Measurements from ENCODE around the gene CEP72.
"Not testable (repeated sequence)": the region's sequence is repeated elsewhere in the genome, so short reads cannot be mapped to it uniquely, and the experiment has no call there.

CEP72 gene

DNA sequence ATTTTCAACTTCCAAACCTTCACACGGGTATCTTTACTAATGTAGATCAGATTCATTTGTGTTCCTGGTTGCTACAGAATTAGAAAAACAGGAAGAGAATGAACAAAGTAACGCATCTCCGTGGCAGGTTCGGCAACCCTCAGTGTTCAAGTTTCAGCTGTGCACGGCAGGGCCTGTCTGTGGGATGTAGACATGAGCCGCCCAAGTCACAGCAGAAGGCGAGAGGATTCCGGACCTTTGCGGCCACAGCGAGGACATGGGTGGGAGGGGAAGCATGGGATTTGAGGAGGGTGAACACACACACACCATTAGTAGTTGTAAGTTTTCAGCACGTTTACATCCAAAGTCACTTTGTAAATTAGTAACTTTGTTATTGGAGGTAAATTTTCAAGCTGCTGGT is 31.7 kb upstream of the CEP72 start:
- DNase-seq = no peak

DNA sequence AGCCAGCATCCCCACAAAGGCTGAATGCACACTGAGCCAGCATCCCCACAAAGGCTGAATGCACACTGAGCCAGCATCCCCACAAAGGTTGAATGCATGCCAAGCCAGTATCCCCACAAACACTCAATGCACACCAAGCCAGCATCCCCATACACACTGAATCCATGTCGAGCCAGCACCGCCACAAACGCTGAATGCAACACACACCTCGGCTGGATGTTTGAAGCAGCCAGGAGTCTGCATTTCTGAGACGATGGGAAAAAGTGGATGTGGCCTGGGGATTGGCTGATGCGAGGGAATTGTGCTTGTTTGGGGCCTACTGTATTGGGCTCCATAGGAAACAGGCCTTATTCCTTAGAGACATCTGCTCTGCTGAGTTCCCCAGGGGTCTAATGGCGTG is 30.9 kb upstream of the CEP72 start:
- no peak for DNase-seq

DNA sequence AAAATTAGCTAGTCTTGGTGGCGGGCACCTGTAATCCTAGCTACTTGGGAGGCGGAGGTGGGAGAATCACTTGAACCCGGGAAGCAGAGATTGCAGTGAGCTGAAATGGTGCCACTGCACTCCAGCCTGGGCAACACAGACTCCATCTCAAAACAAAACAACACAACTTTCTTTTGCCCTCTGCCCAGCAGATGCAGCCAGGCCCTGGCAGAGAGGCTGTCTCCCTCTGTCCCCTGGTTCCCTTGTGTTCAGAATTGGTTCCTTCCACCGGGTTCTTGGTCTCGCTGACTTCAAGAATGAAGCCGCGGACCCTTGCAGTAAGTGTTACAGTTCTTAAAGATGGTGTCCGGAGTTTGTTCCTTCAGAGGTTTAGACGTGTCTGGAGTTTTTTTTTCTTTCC is 30.2 kb upstream of the CEP72 start:
- no peak for DNase-seq

DNA sequence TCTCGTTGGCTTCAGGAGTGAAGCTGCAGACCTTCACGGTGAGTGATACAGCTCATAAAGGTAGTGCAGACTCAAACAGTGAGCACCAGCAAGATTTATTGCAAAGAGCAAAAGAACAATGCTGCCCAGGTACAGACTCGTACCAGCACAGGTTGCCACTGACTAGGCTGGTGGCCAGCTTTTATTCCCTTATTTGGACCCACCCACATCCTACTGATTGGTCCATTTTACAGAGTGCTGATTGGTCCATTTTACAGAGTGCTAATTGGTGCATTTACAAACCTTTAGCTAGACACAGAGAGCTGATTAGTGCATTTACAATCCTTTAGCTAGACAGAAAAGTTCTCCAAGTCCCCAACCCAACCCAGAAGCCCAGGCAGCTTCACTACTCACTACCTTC is 29.7 kb upstream of the CEP72 start:
- DNase-seq = not testable (repeated sequence)

DNA sequence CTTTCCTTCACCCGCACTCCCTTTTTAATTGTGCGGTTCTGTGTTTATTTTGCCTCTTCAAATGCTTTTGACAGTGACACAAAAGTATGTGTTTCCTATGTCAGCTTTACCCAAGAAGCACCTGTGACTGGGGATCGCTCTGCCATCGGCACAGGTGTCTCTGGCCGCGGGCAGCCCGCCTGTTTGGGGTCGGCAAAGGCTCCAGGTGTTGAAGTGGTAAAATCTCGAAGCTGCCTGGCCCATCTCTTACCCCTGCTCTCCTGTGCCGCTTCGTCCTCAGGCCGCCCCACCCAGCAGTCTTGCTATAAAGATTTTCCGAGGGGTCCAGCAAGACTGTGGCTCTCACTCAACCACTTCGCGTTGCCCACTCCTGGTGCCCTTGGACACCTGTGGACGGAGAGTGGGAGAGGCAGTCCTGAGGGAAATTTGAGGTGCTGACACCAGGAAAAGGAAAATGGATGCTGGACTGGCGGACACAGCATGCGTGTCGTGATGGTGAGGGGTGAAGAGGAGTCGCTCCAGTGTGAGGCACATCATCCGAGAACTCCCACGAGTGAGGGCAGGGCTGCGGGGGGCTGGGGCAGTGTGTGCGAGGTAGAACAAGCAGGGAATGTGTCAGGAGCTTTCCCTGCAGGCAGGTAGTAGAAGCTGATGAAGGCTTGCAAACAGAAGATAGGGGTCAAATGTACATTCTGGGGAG is 29.1 kb upstream of the CEP72 start:
- no peak for DNase-seq

DNA sequence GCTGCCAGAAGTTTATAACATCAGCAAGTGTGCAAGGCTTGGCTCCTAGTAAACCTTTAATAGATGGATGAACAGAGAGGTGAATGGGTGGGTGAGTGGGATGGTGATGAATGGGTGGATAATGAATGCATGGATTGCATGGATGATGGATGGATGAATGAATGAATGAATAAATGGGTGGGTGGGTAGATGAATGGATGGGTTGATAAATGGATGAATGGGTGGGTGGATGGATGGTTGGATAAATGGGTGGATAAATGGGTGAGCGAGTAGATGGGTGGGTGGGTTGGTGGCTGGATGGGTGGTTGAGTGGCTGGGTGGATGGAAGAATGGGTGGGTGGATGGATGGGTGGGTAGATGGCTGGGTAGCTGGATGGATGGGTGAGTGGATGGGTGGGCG is 28.5 kb upstream of the CEP72 start:
- DNase-seq = no peak

DNA sequence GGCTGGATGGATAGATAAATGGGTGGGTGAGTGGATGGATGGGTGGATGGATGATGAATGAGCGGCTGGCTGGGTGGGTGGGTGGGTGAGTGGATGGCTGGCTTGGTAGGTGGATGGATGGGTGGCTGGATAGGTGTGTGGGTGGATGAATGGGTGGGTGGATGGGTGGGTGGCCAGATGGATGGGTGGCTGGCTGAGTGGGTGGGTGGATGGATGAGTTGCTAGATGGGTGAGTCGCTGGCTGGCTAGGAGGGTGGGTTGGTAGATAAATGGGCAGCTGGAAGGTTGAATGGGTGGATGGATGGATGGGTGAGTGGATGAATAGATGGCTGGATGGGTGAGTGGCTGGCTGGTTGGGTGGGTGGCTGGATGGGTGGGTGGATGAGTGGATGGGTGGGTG is 27.9 kb upstream of the CEP72 start:
- DNase-seq = no peak

DNA sequence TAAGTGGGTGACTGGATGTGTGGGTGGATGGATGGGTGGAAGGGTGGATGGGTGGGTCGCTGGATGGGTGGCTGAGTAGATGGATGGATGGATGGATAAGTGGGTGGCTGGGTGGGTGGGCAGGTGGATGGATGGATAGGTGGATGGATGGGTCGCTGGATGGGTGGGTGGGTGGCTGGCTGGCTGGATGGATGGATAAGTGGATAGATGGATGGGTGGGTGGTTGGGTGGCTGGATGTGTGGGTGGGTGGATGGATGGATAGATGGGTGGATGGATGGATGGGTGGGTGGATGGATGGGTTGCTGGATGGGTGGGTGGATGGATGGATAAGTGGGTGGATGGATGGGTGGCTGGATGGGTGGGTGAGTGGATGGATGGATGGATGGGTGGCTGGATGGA is 27.3 kb upstream of the CEP72 start:
- no peak for DNase-seq

DNA sequence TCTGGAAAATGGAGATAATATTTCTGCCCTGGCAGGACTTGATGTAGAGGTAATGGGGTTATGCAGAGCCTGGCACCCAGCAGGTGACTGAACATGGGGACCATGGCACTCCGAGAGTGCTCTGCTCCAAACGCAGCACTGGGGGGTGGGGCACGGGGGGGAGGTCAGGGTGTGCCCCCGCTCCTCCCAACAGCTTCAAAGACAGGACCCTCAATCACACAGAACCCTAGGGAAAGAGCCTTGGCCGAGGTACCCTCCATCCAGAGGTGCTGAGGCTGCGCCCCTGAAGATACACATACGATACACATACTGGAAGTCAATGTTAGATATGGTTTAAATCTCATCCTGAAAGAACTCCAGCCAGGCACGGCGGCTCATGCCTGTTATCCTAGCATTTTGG is 26.6 kb upstream of the CEP72 start:
- DNase-seq = no peak

DNA sequence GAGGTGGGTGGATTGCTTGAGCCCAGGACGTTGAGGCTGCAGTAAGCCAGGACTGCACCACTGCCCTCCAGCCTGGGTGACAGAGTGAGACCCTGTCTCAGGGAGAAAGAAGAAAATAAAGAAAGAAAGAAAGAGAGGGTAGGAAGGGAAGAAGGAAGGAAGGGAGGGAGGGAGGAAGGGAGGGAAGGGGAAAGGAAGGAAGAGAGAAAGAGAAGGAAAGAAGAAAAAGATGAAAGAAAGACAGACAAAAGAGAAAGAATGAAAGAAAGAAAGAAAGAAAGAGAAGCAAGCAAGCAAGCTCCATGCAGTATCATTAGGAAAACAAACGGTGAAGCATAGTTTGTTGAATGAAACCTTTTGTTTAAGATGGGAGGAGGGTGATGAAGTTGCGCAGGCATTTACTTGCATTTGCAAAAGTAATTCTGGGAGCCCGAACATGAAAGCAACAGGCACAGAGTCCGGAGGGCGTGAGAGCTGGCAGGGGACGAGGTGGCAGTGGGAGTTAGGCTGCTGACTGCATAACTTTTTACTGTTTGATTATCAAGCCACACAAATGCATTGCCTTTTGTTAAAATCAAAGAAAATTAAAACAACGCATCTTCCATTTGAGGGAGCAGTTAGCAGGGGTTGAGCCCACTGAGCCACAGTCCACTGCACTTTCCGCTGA is 26.0 kb upstream of the CEP72 start:
- DNase-seq = no peak

DNA sequence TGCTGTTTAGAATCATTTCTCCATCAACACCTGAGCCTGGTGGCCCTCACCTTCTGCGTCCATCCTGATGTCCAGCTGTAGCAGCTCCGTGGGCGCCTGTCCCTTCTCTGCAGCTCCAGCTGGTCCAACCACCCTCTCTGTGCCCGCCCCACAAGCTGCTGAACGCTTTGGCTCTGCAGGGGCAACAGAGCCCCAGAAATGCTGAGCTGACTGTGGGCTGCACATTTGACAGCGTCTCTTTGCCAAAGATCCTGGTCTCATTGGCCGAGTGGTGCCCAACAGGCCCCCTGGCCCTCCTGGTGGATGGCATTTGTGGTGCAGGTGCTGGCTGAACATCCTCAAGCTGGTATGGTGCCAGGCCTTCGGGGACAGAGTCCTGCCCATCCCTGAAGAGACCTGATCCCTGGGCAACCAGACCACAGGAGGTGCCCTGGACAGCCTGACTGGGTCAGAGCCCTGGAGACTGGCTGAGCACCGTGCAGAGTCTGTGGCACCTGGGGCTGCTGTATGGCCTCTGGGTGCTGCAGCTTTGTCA is 25.3 kb upstream of the CEP72 start:
- DNase-seq = no peak

DNA sequence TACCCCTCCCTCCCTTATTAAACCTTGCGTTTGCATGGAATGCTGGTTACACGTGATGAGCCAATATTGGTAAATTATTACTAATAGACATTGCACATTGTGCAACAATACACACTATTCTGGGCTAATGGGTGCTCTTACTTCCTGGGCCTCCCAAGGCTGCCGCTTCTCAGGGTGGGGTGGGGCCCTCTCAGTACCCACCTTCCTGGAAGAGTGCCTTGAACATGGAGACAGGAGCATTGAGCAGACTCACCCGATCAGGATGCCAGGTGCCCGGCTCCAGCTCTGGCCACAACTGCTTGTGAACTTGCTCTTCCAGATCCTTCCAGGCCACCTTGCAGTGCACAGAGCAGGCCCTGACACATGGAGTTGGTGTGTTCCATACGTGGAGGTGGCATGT is 24.7 kb upstream of the CEP72 start:
- DNase-seq = no peak

DNA sequence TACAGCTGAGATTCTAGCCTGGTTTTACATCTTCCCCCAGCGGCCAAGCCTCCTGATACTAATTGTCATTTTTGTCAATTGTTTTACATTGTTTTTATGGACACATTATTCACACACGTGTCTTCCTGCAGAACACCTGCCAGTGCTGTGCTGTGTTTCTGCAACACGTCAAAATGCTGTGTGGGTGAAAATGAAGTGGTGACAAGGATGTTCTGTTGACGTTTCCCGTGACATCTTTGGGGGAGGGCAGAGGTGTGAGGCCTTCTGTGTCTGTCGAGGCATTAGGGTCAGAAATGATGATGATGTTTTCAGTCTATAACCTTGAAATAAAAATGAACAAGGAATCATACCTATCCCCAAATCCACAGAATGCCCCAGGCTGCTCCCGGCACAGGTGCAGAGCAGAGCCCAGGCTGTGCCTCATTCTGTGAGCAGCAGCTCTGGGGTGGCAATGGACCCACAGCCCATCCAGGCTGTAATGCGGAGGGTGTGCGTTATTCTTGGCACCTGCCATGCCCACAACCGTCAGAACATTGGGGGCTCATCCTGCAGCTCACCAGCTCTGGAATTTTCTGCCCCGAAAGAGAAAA is 23.6 kb upstream of the CEP72 start:
- DNase-seq = no peak

DNA sequence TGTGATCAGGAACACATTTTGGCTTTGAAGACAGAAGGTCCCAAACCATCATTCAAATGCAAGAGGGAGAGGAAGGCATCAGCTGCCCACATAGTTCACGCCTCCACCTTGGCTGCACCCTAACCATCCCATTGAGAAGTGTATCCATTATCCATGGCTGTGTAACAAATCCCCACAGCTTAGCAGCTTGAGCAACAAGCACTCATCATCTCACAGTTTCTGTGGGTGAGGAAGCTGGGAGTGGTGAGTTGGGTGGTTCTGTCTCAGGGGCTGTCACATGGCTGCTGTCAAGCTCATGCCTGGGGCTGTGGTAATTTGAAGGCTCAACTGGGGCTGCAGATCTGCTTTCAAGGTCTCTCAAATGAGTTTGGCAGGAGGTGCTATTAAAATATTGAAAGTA is 23.0 kb upstream of the CEP72 start:
- DNase-seq = no peak

DNA sequence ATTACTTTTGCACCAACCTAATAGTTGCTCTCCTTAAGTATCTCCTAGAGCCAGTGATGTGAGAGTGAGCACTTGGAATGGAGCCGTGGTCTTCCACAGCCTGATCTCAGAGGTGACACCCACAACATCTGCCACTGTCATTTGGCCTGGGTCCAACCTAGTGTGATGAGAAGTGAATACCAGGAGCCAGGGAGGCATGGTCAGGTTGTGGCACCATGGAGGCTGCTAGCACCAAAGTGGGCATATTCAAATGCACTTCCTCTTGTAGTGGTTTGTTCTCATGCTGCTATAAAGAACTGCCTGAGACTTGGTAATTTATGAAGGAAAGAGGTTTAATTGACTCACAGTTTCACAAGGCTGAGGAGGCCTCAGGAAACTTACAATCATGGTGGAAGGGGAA is 22.6 kb upstream of the CEP72 start:
- no peak for DNase-seq

DNA sequence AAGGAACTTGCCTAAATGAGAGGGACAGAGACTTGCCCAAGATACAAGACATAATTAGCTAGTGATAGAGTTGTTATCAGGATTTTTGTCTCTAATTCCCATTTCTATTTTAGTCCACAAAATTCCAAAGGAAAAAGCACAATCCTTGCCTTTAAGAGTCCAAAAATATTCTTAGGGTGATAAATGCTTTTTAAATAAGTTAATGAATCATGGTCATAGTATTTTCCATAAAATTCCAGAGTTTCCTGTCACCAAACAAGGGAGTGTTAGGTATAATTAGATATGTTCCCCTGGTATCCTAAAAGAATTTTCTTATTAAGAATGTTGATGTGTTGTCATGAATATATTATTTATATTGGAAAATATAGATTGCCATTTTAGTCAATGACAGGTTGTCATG is 21.8 kb upstream of the CEP72 start:
- no peak for DNase-seq

DNA sequence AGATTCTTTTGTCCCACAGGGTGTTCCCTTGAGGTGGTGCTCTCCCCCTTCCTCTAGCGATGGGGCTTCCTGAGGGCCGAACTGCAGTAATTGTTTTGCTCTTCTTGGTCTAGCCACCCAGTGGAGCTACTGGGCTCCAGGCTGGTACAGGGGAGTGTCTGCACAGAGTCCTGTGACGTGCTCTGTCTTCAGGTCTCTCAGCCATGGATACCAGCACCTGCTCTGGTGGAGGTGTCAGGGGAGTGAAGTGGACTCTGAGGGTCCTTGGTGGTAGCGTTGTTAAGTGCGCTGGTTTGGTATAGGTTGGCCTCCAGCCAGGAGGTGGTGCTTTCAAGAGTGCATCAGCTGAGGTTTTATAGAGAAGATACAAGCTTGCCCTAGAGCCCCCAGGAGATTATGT is 20.4 kb upstream of the CEP72 start:
- no peak for DNase-seq

DNA sequence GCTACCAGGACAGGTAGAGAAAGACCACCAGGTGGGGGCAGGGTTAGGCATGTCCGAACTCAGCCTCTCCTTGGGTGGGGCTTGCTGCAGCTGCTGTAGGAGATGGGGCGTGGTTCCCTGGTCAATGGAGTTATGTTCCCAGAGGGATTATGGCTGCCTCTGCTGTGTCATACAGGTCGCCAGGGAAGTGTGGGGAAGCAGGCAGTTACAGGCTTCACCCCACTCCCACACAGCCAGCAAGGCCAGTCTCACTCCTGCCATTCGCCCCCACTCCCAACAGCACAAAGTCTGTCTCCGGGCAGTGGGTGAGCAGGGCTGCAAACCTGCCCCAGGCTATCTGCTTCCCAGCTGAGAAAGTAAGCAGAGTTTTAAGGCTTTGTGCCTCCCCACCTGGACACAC is 20.0 kb upstream of the CEP72 start:
- DNase-seq = no peak

DNA sequence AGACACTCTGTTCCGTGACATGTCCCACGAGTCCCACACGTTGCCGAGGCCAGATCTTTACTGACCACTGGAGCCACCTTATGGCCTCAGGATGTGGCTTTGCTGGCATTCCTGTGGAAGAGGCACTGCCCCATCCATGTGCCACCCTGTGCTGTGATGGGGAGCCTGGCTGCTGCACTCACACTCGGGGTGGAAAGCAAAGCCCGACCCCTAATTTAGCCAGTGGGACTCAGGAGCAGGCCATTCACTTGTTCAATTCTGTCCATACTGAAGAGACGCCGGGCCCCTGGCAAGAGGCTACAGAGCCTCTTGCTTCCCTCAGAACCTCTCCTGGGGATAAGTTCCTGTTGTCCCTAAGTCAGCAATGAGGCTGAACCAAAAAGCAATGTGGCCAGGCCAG is 18.6 kb upstream of the CEP72 start:
- no peak for DNase-seq

DNA sequence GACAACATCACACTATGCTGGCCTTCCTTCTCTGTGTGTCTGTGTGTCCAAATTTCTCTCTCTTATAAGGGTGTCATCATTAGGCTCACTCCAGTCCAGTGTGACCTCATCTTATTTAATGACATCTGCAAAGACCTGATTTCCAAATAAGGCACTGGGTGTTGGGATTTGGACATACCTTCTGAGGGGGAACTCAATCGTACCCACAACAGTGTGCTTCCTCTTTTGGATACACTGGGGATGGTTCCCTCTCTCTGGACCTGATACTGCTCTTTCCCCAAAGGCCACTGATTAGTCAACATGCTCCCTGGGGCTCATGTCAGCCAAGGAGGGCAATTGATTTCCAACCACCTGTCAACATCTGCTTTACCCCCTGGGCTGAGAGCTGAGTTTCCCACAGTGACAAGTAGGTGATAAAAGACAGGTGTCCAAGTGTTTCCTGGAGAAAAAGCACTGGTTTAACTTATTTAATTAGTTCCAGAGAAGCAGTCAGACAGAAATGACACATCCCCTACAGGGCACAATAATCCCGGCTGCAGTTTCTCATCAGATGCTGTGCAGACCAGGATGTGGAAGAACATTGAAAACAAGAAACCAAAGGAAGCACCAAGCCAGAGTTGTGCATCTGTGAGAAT is 17.8 kb upstream of the CEP72 start:
- DNase-seq = no peak

DNA sequence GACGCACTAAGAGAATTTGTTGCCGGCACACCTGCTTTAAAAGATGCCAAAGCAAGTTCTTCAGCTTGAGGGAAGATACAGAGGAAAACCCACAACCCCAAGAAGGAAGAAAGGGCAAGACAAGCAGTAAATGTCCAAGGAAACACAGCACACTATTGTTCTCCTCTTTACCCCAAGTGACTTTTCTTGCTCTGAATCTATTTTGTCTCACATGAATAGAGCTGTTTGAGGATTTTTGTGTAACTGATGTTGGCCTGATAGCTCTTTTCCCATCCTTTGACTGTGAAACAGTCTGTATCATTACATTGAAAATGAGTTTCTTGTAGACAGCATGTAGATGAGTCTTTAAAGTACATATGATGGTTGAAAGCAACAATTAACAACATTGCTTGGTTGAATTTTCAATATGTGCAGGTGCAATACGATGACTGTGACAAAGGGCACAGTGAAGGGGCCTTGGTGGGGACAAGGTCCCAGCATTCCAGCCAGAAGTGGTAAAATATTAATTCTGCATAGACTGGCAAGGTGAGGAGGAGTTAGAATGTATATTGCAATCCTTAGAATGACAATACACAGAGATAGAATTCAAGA is 16.8 kb upstream of the CEP72 start:
- DNase-seq = no peak

DNA sequence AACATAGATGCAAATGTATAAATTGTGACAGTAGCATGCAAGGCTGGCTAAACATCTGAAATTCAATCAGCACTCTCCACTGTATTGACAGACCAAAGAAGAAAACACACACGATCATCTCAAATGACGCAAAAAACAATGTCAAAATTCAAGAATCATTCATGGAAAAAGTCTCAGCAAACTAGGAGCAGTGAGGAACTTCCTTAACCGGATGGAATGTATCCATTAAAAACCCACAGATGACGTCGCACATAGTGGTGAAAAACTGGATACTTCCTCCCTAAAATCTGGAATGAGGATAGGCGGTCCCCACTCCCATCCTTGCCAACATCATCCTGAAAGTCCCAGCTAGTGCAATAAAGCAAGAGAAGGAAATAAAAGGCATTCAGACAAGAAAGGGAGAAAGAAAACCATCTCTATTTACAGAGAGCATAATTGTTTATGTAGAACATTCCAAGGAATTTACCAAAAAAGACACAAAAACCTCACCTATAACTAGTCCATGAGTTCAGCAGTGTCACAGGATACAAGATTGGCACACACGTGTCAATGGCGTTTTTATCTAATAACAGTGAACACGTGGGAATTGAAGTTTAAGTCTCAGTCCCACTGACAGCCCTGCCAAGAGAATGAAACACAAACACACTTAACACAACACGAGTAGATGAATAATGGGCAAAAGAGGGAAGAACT is 14.1 kb upstream of the CEP72 start:
- no peak for DNase-seq

DNA sequence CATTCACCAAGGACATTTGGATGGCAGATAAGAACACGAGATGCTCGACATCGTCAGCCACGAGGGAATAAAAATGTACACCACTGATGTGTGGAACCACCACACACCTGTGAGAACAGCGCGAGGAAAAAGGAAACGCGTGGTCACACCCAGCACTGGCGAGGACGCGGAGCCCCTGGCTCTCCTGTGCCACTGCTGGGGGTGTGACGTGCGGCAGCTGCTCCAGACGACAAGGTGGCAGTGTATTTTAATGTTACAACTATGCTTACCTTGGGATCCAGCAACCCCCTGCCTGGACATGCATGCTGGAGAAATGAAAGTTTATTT is 13.6 kb upstream of the CEP72 start:
- DNase-seq = no peak
